Heart left ventricle (tissue), 13 donors: ENCODE measurements around the gene ENDOD1.

Experiments
- POLR2A ChIP-seq, 2 donors: fragments of 450-650 bp; IDR thresholded peaks; one replicate each; pipeline ENCODE4 v1.6.1; 2017; ENCODE audit warnings: antibody characterized with exemption in 2 of 2, mild to moderate bottlenecking in 2 of 2, moderate library complexity in 2 of 2
- TF ChIP-seq, protein P1 (sequence below), 12 donors: fragments of 200-600 bp; sonication (generic) in 4 of 12; IDR thresholded peaks; one replicate each; pipeline versions ENCODE4 v1.5.0 to v1.8.0; 2018 to 2022; ENCODE audit warnings: antibody characterized with exemption in 12 of 12, mild to moderate bottlenecking in 5 of 12
- donor health status: ischemic (EF 13 %, LVEDD 7.1; RV severe dilation, severe dysfunction).
- donor health status: DM: no; HTN: yes; CAD: no.
- donor health status: DM: no; HTN: no; CAD: no.
- donor health status: ischemic (EF 25% LVEDD 6.9; RV normal size, moderate dysfunction).
- donor health status: ischemic (EF 25% LVEDD 5.7; RV mildly dilated, moderate dysfunction).
- donor health status: ischemic (EF 35%, LVEDD 5.7; RV mildly dilated, moderate dysfunction).
- donor health status: nonischemic (EF 11% LVEDD 7.7; RV severe dilation, severe dysfunction).
- donor health status: DM: yes; HTN: yes; CAD: no.
- donor health status: PGD.
- donor health status: ischemic (EF 29% LVEDD 5.4; RV normal size, mild dysfunction).
- donor health status: nonischemic (EF 23%, LVEDD 6.1; RV moderate dilation, normal function).

DNA sequence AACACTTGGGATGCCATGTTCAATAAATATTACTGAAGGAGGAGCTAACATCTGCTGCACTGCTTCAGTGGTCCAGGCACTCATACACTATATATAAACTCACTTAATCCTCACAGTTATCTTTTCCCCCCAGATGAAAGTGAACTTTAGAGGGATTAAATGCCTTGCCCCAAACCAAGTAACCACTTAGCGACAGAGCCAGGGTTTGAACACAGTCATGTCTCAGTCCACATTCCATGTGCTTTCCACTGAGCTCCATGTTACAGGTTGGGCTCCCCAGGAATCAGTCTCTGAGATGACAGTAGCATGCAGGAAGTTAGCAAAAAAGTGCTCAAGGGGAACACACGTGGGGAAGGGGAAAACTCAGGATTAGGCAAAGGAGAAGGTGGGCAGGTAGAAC is 59.3 kb downstream of the ENDOD1 start:
- TF ChIP-seq, protein P1, sequence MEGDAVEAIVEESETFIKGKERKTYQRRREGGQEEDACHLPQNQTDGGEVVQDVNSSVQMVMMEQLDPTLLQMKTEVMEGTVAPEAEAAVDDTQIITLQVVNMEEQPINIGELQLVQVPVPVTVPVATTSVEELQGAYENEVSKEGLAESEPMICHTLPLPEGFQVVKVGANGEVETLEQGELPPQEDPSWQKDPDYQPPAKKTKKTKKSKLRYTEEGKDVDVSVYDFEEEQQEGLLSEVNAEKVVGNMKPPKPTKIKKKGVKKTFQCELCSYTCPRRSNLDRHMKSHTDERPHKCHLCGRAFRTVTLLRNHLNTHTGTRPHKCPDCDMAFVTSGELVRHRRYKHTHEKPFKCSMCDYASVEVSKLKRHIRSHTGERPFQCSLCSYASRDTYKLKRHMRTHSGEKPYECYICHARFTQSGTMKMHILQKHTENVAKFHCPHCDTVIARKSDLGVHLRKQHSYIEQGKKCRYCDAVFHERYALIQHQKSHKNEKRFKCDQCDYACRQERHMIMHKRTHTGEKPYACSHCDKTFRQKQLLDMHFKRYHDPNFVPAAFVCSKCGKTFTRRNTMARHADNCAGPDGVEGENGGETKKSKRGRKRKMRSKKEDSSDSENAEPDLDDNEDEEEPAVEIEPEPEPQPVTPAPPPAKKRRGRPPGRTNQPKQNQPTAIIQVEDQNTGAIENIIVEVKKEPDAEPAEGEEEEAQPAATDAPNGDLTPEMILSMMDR (IDR thresholded peaks at IDR 0.05): no peak
- TF ChIP-seq POLR2A (IDR thresholded peaks at IDR 0.05): no peak
